Measurements from ENCODE around the gene SDHAF2.

SDHAF2 gene

DNA sequence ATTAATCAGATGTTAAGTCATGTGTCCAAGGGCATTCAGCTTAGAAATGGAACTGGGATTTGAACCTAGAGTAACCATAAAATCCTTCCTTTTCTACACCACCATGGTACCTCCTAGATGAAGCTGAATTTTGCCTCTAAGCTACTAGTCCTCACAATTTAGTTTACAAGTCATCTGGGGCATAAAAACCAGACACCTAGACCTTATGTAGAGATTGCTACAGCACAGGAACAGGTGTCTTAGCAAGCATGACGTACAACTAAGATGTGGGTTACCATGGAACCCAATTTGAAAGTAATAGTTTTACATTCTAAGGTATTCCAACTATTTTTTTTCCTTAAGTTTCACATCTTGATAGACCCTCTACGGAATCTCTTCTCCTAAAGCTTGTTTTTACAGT is 28.4 kb upstream of the SDHAF2 start:
- Histone ChIP-seq H3K4me3 (no peak overlapping the region), H3K27ac (no peak overlapping the region)
- TF ChIP-seq, protein P1, sequence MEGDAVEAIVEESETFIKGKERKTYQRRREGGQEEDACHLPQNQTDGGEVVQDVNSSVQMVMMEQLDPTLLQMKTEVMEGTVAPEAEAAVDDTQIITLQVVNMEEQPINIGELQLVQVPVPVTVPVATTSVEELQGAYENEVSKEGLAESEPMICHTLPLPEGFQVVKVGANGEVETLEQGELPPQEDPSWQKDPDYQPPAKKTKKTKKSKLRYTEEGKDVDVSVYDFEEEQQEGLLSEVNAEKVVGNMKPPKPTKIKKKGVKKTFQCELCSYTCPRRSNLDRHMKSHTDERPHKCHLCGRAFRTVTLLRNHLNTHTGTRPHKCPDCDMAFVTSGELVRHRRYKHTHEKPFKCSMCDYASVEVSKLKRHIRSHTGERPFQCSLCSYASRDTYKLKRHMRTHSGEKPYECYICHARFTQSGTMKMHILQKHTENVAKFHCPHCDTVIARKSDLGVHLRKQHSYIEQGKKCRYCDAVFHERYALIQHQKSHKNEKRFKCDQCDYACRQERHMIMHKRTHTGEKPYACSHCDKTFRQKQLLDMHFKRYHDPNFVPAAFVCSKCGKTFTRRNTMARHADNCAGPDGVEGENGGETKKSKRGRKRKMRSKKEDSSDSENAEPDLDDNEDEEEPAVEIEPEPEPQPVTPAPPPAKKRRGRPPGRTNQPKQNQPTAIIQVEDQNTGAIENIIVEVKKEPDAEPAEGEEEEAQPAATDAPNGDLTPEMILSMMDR (IDR thresholded peaks at IDR 0.05), result no peak
- no peak for DNase-seq (ENCODE audit: low spot score)

DNA sequence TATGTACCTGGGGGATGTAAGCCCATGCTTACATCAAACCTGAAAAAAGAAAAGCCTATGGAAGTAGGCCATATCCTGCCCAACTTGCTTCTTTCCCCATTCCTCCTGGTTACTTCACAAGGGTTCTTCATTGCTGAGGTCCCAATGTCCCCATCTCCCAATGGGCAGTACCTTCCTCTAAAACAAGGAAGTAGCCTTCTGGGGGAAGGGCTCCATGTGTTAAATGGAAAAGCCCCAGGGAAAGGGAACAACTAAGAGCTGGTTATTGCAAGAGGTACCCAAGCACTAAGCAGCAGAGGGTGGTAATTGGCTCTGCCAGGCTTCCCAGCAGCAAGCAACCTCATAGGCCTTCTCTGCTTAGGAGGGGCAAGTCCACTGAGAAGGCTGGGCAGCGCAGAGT is 26.3 kb upstream of the SDHAF2 start:
- TF ChIP-seq, protein P1 (IDR thresholded peaks at IDR 0.05), result no peak
- Histone ChIP-seq H3K27ac (peak overlapping the region in 1 of 2 donors; percentile 38), H3K4me3 (no peak overlapping the region)
- no peak for DNase-seq (ENCODE audit: low spot score)

- Histone ChIP-seq H3K4me3 (no peak overlapping the region), H3K27ac (peak overlapping the region in 1 of 2 donors; percentile 38)
- DNase-seq (ENCODE audit: low spot score), result no peak
- TF ChIP-seq, protein P1 (IDR thresholded peaks at IDR 0.05), result no peak
Measured at GRCh38 chr11:61404103-61404502, 25.8 kb upstream of the SDHAF2 start.

GRCh38 chr11:61404641-61405040 is 25.3 kb upstream of the SDHAF2 start:
- Histone ChIP-seq H3K4me3 (no peak overlapping the region), H3K27ac (no peak overlapping the region)
- no peak for DNase-seq (ENCODE audit: low spot score)
- TF ChIP-seq, protein P1 (IDR thresholded peaks at IDR 0.05), result no peak

DNA sequence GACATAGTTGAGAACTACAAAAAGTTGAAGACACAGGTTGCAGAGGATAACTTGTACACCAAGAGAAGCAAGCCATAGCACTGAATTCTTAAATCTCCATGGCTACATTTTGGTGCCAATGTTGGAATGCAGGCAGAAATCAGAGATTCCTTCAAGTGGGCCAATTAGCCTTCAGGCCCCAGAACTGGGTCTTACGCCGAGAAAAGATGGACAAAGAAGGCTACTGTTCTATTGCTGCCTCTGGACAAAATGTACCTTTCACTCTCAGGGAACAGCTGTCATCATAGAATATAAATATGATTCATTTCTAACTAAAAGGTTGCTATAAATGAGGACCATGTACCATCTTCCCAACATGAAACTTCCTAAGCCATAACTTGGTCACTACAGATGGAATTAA is 23.9 kb upstream of the SDHAF2 start:
- Histone ChIP-seq H3K27ac (no peak overlapping the region), H3K4me3 (no peak overlapping the region)
- DNase-seq (ENCODE audit: low spot score), result no peak
- TF ChIP-seq, protein P1 (IDR thresholded peaks at IDR 0.05), result no peak

DNA sequence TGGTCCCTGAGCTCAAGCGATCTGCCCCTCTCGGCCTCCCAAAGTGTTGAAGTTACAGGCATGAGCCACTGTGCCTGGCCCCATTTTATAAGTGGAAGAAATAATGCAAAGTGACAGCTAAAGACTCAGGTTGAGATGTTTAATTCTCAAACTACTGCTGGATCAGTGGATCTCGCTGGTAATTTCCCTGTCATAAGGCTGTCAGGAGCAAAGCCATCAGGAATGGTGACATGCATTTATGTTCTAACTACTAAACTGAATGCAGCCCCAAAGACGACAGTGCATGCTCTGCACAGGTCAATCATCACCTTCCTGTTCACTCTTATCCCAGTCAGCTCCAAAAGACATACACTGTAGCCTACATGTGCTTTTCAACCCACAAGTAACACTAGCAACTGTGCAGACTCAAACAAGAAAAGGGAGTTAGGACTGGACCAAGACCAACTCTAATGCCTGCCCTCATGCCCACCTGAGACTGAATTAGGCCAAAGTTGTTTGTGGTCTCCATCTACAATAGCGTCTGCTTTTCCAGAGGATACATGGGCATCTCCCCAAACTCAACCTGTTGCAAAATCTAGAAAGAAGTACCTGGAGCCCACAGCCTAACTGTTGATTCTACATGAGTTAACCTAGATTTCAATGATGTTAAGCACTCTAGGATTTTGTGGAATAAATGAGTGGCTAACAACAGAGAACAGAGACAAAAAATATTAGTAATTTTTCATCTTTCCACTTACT is 22.8 kb upstream of the SDHAF2 start:
- Histone ChIP-seq H3K27ac (peak overlapping the region in 1 of 2 donors; percentile 10), H3K4me3 (no peak overlapping the region)
- DNase-seq (ENCODE audit: low spot score), result no peak
- TF ChIP-seq, protein P1 (IDR thresholded peaks at IDR 0.05), result no peak

DNA sequence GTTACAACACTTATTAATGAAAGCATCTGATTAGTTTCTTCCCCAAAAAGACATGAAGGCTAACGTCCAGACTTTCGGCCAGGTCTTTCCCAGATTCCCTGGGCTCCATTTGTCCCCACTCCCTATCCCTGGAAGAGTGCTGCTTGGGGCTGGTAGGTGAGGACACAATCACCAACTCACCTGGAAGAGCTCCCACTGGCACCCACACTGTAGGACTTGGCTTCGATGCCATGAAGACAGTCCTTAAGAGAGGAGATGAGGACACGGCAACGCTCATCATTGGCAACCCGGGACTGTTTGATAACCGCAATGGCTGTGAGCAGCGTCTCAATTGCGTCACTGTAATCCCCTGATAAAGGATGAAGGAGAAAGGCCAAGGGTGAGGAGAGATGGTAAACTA is 18.3 kb upstream of the SDHAF2 start:
- DNase-seq (ENCODE audit: low spot score), result no peak

More for the DNA sequence above, 18.3 kb upstream of the SDHAF2 start:
- Histone ChIP-seq H3K4me3 (no peak overlapping the region), H3K27ac (no peak overlapping the region)
- TF ChIP-seq, protein P1 (IDR thresholded peaks at IDR 0.05), result no peak
